GM12878 (cell line): Measurements from ENCODE around the gene TPM4. TPM values are rescaled to one million over a fixed set of nuclear protein-coding genes. Genes with fewer than 3 reads are reported as not detected.

ENCODE experiments used
- ATF7 ChIP-seq: fragments of 450-650 bp; IDR thresholded peaks from 2 replicates; pipeline ENCODE4 v1.6.1; 2016; ENCODE audit warnings: low read depth, mild to moderate bottlenecking
- BACH1 ChIP-seq: fragments of 450-650 bp; IDR thresholded peaks from 2 replicates; pipeline ENCODE4 v1.6.1; 2017; ENCODE audit warnings: mild to moderate bottlenecking, borderline replicate concordance
- CHD1 ChIP-seq: IDR thresholded peaks from 2 replicates; pipeline ENCODE4 v1.6.1; 2012; ENCODE audit warnings: low read depth, low read length, improper control_type of control experiment
- CHD2 ChIP-seq: IDR thresholded peaks from 2 replicates; pipeline ENCODE4 v1.6.1; 2011; ENCODE audit warnings: low read depth, low read length, improper control_type of control experiment, borderline replicate concordance
- CHD4 ChIP-seq: fragments of 200-600 bp; sonication (generic); IDR thresholded peaks from 2 replicates; pipeline ENCODE4 v1.6.1; 2016; ENCODE audit warnings: mild to moderate bottlenecking
- CREM ChIP-seq: IDR thresholded peaks from 2 replicates; pipeline ENCODE4 v1.6.1; 2014; ENCODE audit warnings: antibody characterized with exemption, low read depth
- EGR1 ChIP-seq, 2 experiments: IDR thresholded peaks; 1 replicate in 1 of 2; 2 replicates in 1 of 2; pipeline ENCODE4 v1.6.1; 2011 to 2012; ENCODE audit warnings: low read depth in 2 of 2, low read length in 2 of 2, borderline replicate concordance in 1 of 2, mild to moderate bottlenecking in 1 of 2, moderate library complexity in 1 of 2
- KDM1A ChIP-seq: fragments of 200-600 bp; sonication (generic); IDR thresholded peaks from 2 replicates; pipeline ENCODE4 v1.6.1; 2016; ENCODE audit warnings: borderline replicate concordance
- MYC ChIP-seq: IDR thresholded peaks from 2 replicates; pipeline ENCODE4 v1.6.1; 2011; ENCODE audit warnings: mild to moderate bottlenecking, low read length, moderate library complexity, inconsistent platforms; ENCODE audit not compliant: insufficient read depth, insufficient replicate concordance, insufficient read length, severe bottlenecking
- PAX5 ChIP-seq: IDR thresholded peaks from 2 replicates; pipeline ENCODE4 v1.6.1; 2011; ENCODE audit warnings: low read depth, low read length, borderline replicate concordance
- RAD21 ChIP-seq: IDR thresholded peaks from 2 replicates; pipeline ENCODE4 v1.6.1; 2011; ENCODE audit warnings: mild to moderate bottlenecking, low read depth, low read length, moderate library complexity; ENCODE audit not compliant: insufficient read depth
- SP1 ChIP-seq: IDR thresholded peaks from one replicate; pipeline ENCODE4 v1.6.1; 2011; ENCODE audit warnings: low read depth, low read length
- TCF3 ChIP-seq: IDR thresholded peaks from 2 replicates; pipeline ENCODE4 v1.6.1; 2012; ENCODE audit warnings: low read depth, mild to moderate bottlenecking, low read length, borderline replicate concordance; ENCODE audit not compliant: insufficient read depth
- TCF7 ChIP-seq: IDR thresholded peaks from 2 replicates; pipeline ENCODE4 v1.6.1; 2014; ENCODE audit warnings: antibody characterized with exemption, borderline replicate concordance
- ZNF384 ChIP-seq: IDR thresholded peaks from 2 replicates; pipeline ENCODE4 v1.6.1; 2012; ENCODE audit warnings: low read depth, mild to moderate bottlenecking, low read length, improper control_type of control experiment, borderline replicate concordance
- polyA plus RNA-seq, 11 experiments: library from polyadenylated mRNA; depleted of rRNA in 4 of 11; unstranded in 6 of 11; stranded (reverse) in 5 of 11; fragments of >200 nt; fragmentation: Nextera tagmentation in 4 of 11; fragmentation: Illumina TruSeq in 1 of 11; extraction: Ambion mirVana in 4 of 11; extraction: Trizol in 1 of 11; gene quantifications; 1 replicate in 1 of 11; 2 replicates in 10 of 11; pipeline versions ENCODE4 v1.2.1 to v1.2.3, GENCODE V29; 2011 to 2016; ENCODE audit warnings: inconsistent platforms in 2 of 11, missing spikeins in 2 of 11, low read depth in 1 of 11
- total RNA-seq, 4 experiments: library from RNA; depleted of rRNA in 3 of 4; stranded (reverse); fragments of >200 nt in 3 of 4; fragmentation: Illumina TruSeq in 1 of 4; extraction: Trizol in 1 of 4; gene quantifications; 2 replicates each; pipeline versions ENCODE4 v1.2.1 to v1.2.3, GENCODE V29; 2013 to 2021
- TF ChIP-seq, protein P1 (sequence below): fragments of 450-650 bp; formaldehyde crosslinking; IDR thresholded peaks from 2 replicates; pipeline ENCODE4 v1.4.0; 2022; ENCODE audit warnings: mild to moderate bottlenecking, moderate library complexity
- TF ChIP-seq, protein P2 (sequence below): fragments of 450-650 bp; IDR thresholded peaks from 2 replicates; pipeline ENCODE4 v1.6.1; 2017; ENCODE audit warnings: low read depth, mild to moderate bottlenecking, moderate library complexity
- TF ChIP-seq, protein P3 (sequence below): fragments of 450-650 bp; IDR thresholded peaks from 2 replicates; pipeline ENCODE4 v1.6.1; 2017; ENCODE audit warnings: antibody characterized with exemption, mild to moderate bottlenecking, moderate library complexity
- TF ChIP-seq, protein P4 (sequence below): fragments of 450-650 bp; conservative IDR thresholded peaks from 2 replicates; pipeline ENCODE4 v1.6.1; 2017; ENCODE audit warnings: mild to moderate bottlenecking, moderate library complexity
- TF ChIP-seq, protein P5 (sequence below): IDR thresholded peaks from 2 replicates; pipeline ENCODE4 v1.6.1; 2012; ENCODE audit warnings: low read depth, low read length, improper control_type of control experiment

The TPM4 gene
- total and polyA plus RNA-seq, 10 of the 15 experiments (the other 5 are each of a cell fraction or from before 2014, with no cell fraction given): 183 to 620 (median 407) TPM

DNA sequence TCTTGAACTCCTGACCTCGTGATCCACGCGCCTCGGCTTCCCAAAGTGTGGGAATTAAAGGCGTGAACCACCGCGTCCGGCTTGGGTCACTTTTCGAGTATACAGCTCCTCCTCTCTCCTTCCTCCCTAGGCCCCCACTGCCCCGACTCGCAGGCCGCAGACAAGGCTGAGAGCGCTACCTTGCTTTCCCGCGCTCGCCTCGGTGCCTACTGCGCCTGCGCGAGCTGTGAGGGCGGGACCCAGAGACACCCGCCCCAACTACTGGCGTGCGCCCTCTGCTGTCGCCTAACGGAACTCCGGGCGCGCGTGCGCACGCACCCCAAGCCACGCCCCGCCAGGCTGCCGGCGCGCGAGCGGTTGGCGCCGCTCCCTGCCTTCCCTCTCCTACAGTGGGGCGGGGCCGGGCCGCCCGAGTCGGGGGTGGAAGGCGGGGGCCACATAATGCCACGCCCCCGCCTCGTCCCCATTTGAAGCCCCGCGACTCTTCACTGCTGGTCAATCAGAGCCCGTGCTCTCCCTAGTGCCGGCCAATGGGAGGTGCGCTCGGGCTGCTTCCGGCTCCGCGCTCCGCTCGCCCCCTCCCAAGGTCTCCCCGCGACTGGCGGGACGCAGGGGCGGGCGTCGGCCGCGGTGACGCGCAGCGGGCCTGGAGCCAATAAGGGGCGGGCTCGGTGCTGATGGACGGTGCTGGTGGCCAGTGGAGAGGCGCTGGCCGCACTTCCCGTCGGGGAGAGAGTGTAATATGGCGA lies 35.0 kb downstream of the TPM4 start, which contains the start of gene RAB8A (continued):
- TF ChIP-seq EGR1 (IDR thresholded peaks at IDR 0.05; ENCODE audit: borderline replicate concordance in 1 of 2, low read depth in 2 of 2, low read length in 2 of 2) (peak in 1 of 2 experiments; percentile 76; a peak in 2 of 3 replicates), CHD1 (no peak), PAX5 (no peak), TCF7 (no peak), TCF3 (no peak), CREM (peak; percentile 95), CHD2 (peak; percentile 94), ZNF384 (no peak), ATF7 (no peak), BACH1 (peak; percentile 54), MYC (no peak), KDM1A (no peak), SP1 (peak; percentile 97), RAD21 (peak; percentile 56), CHD4 (no peak)
- TF ChIP-seq, protein P1, sequence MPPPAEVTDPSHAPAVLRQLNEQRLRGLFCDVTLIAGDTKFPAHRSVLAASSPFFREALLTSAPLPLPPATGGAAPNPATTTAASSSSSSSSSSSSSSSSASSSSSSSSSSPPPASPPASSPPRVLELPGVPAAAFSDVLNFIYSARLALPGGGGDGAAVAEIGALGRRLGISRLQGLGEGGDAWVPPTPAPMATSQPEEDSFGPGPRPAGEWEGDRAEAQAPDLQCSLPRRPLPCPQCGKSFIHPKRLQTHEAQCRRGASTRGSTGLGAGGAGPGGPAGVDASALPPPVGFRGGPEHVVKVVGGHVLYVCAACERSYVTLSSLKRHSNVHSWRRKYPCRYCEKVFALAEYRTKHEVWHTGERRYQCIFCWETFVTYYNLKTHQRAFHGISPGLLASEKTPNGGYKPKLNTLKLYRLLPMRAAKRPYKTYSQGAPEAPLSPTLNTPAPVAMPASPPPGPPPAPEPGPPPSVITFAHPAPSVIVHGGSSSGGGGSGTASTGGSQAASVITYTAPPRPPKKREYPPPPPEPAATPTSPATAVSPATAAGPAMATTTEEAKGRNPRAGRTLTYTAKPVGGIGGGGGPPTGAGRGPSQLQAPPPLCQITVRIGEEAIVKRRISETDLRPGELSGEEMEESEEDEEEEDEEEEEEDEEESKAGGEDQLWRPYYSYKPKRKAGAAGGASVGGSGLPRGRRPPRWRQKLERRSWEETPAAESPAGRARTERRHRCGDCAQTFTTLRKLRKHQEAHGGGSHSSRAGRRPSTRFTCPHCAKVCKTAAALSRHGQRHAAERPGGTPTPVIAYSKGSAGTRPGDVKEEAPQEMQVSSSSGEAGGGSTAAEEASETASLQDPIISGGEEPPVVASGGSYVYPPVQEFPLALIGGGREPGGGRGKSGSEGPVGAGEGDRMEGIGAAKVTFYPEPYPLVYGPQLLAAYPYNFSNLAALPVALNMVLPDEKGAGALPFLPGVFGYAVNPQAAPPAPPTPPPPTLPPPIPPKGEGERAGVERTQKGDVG (CRISPR knock-in tag): no peak
- TF ChIP-seq, protein P2, sequence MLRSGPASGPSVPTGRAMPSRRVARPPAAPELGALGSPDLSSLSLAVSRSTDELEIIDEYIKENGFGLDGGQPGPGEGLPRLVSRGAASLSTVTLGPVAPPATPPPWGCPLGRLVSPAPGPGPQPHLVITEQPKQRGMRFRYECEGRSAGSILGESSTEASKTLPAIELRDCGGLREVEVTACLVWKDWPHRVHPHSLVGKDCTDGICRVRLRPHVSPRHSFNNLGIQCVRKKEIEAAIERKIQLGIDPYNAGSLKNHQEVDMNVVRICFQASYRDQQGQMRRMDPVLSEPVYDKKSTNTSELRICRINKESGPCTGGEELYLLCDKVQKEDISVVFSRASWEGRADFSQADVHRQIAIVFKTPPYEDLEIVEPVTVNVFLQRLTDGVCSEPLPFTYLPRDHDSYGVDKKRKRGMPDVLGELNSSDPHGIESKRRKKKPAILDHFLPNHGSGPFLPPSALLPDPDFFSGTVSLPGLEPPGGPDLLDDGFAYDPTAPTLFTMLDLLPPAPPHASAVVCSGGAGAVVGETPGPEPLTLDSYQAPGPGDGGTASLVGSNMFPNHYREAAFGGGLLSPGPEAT: no peak
- TF ChIP-seq, protein P3, sequence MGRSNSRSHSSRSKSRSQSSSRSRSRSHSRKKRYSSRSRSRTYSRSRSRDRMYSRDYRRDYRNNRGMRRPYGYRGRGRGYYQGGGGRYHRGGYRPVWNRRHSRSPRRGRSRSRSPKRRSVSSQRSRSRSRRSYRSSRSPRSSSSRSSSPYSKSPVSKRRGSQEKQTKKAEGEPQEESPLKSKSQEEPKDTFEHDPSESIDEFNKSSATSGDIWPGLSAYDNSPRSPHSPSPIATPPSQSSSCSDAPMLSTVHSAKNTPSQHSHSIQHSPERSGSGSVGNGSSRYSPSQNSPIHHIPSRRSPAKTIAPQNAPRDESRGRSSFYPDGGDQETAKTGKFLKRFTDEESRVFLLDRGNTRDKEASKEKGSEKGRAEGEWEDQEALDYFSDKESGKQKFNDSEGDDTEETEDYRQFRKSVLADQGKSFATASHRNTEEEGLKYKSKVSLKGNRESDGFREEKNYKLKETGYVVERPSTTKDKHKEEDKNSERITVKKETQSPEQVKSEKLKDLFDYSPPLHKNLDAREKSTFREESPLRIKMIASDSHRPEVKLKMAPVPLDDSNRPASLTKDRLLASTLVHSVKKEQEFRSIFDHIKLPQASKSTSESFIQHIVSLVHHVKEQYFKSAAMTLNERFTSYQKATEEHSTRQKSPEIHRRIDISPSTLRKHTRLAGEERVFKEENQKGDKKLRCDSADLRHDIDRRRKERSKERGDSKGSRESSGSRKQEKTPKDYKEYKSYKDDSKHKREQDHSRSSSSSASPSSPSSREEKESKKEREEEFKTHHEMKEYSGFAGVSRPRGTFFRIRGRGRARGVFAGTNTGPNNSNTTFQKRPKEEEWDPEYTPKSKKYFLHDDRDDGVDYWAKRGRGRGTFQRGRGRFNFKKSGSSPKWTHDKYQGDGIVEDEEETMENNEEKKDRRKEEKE: no peak
- TF ChIP-seq, protein P4, sequence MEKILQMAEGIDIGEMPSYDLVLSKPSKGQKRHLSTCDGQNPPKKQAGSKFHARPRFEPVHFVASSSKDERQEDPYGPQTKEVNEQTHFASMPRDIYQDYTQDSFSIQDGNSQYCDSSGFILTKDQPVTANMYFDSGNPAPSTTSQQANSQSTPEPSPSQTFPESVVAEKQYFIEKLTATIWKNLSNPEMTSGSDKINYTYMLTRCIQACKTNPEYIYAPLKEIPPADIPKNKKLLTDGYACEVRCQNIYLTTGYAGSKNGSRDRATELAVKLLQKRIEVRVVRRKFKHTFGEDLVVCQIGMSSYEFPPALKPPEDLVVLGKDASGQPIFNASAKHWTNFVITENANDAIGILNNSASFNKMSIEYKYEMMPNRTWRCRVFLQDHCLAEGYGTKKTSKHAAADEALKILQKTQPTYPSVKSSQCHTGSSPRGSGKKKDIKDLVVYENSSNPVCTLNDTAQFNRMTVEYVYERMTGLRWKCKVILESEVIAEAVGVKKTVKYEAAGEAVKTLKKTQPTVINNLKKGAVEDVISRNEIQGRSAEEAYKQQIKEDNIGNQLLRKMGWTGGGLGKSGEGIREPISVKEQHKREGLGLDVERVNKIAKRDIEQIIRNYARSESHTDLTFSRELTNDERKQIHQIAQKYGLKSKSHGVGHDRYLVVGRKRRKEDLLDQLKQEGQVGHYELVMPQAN: peak; percentile 67; the same call in 1 of the 2 replicates
- TF ChIP-seq, protein P5, sequence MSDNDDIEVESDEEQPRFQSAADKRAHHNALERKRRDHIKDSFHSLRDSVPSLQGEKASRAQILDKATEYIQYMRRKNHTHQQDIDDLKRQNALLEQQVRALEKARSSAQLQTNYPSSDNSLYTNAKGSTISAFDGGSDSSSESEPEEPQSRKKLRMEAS: peak; percentile 60
